GM21381 (cell line): Measurements from ENCODE around the gene FCMR.
"Not testable (repeated sequence)": the region's sequence is repeated elsewhere in the genome, so short reads cannot be mapped to it uniquely, and the experiment has no call there.

ENCODE experiments used
- ATAC-seq: cut with Tn5 transposase; IDR thresholded peaks from one replicate; pipeline ENCODE4 v1.9.1; 2021; ENCODE audit warnings: mild to moderate bottlenecking, moderate library complexity; ENCODE audit not compliant: unreplicated experiment

Gene FCMR

GRCh38 chr1:206924592-206925105, 2.9 kb upstream of the FCMR start:
- ATAC-seq = peak; percentile 18

GRCh38 chr1:206923961-206924557, 2.3 kb upstream of the FCMR start:
- not testable (repeated sequence) for ATAC-seq

GRCh38 chr1:206923009-206923960, 1.5 kb upstream of the FCMR start:
- peak; percentile 46 for ATAC-seq

- no peak for ATAC-seq
These were observed 783 bp upstream of the FCMR start for GRCh38 chr1:206922524-206922923.

GRCh38 chr1:206918076-206918475, 3.7 kb downstream of the FCMR start:
- no peak for ATAC-seq

- no peak for ATAC-seq
These were observed 5.6 kb downstream of the FCMR start for GRCh38 chr1:206916000-206916709.

- ATAC-seq = no peak
These were observed 6.6 kb downstream of the FCMR start for GRCh38 chr1:206915030-206915735.

GRCh38 chr1:206913766-206914537, 7.8 kb downstream of the FCMR start:
- no peak for ATAC-seq

GRCh38 chr1:206912445-206913095, 9.2 kb downstream of the FCMR start:
- ATAC-seq = peak; percentile 46

GRCh38 chr1:206911064-206911663, 10.6 kb downstream of the FCMR start:
- no peak for ATAC-seq

- no peak for ATAC-seq
These were observed 11.8 kb downstream of the FCMR start for GRCh38 chr1:206909883-206910318.

- no peak for ATAC-seq
These were observed 12.4 kb downstream of the FCMR start for GRCh38 chr1:206909161-206909882.

GRCh38 chr1:206908038-206908437, 13.7 kb downstream of the FCMR start:
- ATAC-seq = no peak

GRCh38 chr1:206907304-206907991, 14.3 kb downstream of the FCMR start:
- no peak for ATAC-seq

GRCh38 chr1:206905295-206906164, 16.2 kb downstream of the FCMR start:
- ATAC-seq = no peak

GRCh38 chr1:206904423-206905142, 17.2 kb downstream of the FCMR start:
- ATAC-seq = no peak
